DMS153 (cell line): ENCODE measurements around the gene LGALS4.
"Not testable (repeated sequence)": the region's sequence is repeated elsewhere in the genome, so short reads cannot be mapped to it uniquely, and the experiment has no call there.

ENCODE experiments used
- DNase-seq: peaks from one replicate; lab custom pipeline; 2025; lab: John Stamatoyannopoulos, UW

Gene LGALS4

GRCh38 chr19:38795549-38795948, 17.2 kb downstream of the LGALS4 start:
- no peak for DNase-seq

- DNase-seq: no peak
These were observed 19.1 kb downstream of the LGALS4 start for GRCh38 chr19:38793671-38794070.

- DNase-seq: no peak
These were observed 19.6 kb downstream of the LGALS4 start for GRCh38 chr19:38793177-38793576.

GRCh38 chr19:38792250-38793111, 20.3 kb downstream of the LGALS4 start:
- no peak for DNase-seq

- not testable (repeated sequence) for DNase-seq
These were observed 21.2 kb downstream of the LGALS4 start for GRCh38 chr19:38791451-38792064.

- not testable (repeated sequence) for DNase-seq
These were observed 22.0 kb downstream of the LGALS4 start for GRCh38 chr19:38790507-38791403.

- no peak for DNase-seq
These were observed 24.1 kb downstream of the LGALS4 start, which contains the start of gene LGALS7B for GRCh38 chr19:38788478-38789243. Gene LGALS7B (plus strand): TSS chr19:38789200. CDS start chr19:38789227, 27 bp downstream.

- no peak for DNase-seq
These were observed 26.0 kb downstream of the LGALS4 start for GRCh38 chr19:38786572-38787265.

- not testable (repeated sequence) for DNase-seq
These were observed 26.7 kb downstream of the LGALS4 start for GRCh38 chr19:38786061-38786460.

GRCh38 chr19:38785187-38785699, 27.5 kb downstream of the LGALS4 start:
- no peak for DNase-seq

GRCh38 chr19:38784224-38784623, 28.5 kb downstream of the LGALS4 start:
- DNase-seq: no peak

GRCh38 chr19:38782212-38782611, 30.5 kb downstream of the LGALS4 start:
- DNase-seq: not testable (repeated sequence)

GRCh38 chr19:38781058-38781457, 31.7 kb downstream of the LGALS4 start:
- no peak for DNase-seq

GRCh38 chr19:38780443-38780842, 32.3 kb downstream of the LGALS4 start:
- no peak for DNase-seq

GRCh38 chr19:38778733-38779132, 34.0 kb downstream of the LGALS4 start:
- DNase-seq: no peak

GRCh38 chr19:38774181-38774950, 38.4 kb downstream of the LGALS4 start:
- no peak for DNase-seq

GRCh38 chr19:38773469-38774177, 39.1 kb downstream of the LGALS4 start, which contains the start of gene LGALS7:
Gene LGALS7 (minus strand): TSS chr19:38773517. CDS start chr19:38773492, 25 bp downstream.
- DNase-seq: no peak

- DNase-seq: not testable (repeated sequence)
These were observed 41.2 kb downstream of the LGALS4 start for GRCh38 chr19:38771569-38771968.

- DNase-seq: not testable (repeated sequence)
These were observed 41.8 kb downstream of the LGALS4 start for GRCh38 chr19:38770949-38771275.
